DOHH2 (cell line): ENCODE results near the gene EPN2.

Source experiments
- EZH2phosphoT487 ChIP-seq: fragments of 200-600 bp; sonication (generic); IDR thresholded peaks from 2 replicates; pipeline ENCODE4 v1.6.1; 2017; ENCODE audit warnings: borderline replicate concordance, mild to moderate bottlenecking, antibody characterized with exemption, low read length, moderate library complexity, mixed read lengths
- TF ChIP-seq, protein P1 (sequence below): fragments of 200-600 bp; sonication (generic); IDR thresholded peaks from one replicate; pipeline ENCODE4 v1.5.1; 2014; ENCODE audit warnings: antibody characterized with exemption, mild to moderate bottlenecking, low read depth, low read length; ENCODE audit not compliant: poor library complexity, severe bottlenecking

GRCh38 chr17:19381741-19382444 is 144.7 kb downstream of the EPN2 start:
- TF ChIP-seq, protein P1, sequence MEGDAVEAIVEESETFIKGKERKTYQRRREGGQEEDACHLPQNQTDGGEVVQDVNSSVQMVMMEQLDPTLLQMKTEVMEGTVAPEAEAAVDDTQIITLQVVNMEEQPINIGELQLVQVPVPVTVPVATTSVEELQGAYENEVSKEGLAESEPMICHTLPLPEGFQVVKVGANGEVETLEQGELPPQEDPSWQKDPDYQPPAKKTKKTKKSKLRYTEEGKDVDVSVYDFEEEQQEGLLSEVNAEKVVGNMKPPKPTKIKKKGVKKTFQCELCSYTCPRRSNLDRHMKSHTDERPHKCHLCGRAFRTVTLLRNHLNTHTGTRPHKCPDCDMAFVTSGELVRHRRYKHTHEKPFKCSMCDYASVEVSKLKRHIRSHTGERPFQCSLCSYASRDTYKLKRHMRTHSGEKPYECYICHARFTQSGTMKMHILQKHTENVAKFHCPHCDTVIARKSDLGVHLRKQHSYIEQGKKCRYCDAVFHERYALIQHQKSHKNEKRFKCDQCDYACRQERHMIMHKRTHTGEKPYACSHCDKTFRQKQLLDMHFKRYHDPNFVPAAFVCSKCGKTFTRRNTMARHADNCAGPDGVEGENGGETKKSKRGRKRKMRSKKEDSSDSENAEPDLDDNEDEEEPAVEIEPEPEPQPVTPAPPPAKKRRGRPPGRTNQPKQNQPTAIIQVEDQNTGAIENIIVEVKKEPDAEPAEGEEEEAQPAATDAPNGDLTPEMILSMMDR, result no peak
- no peak for TF ChIP-seq EZH2phosphoT487
